K562 (cell line): Measurements from ENCODE around the gene NAA10. TPM values are rescaled to one million over a fixed set of nuclear protein-coding genes. Genes with fewer than 3 reads are reported as not detected.

Source experiments
- CBFB ChIP-seq: sonication (generic); formaldehyde crosslinking; IDR thresholded peaks from 2 replicates; pipeline ENCODE4 v1.4.0; 2020; ENCODE audit warnings: mild to moderate bottlenecking, missing genetic modification reagents
- CBX5 ChIP-seq: IDR thresholded peaks from 2 replicates; pipeline ENCODE4 v1.6.1; 2014; ENCODE audit warnings: low read depth, borderline replicate concordance
- EHMT2 ChIP-seq: fragments of 450-650 bp; IDR thresholded peaks from 2 replicates; pipeline ENCODE4 v1.6.1; 2018; ENCODE audit warnings: antibody characterized with exemption
- HDAC8 ChIP-seq: fragments of 450-650 bp; IDR thresholded peaks from 2 replicates; pipeline ENCODE4 v1.6.1; 2016; ENCODE audit warnings: mild to moderate bottlenecking, missing genetic modification characterization, moderate library complexity, missing compliant biosample characterization
- MYBL2 ChIP-seq, 2 experiments: fragments of 450-650 bp in 1 of 2; sonication (generic) in 1 of 2; formaldehyde crosslinking in 1 of 2; IDR thresholded peaks; 2 replicates each; pipeline versions ENCODE4 v1.6.1 to v1.8.1; 2017 to 2022; ENCODE audit warnings: borderline replicate concordance in 1 of 2, inconsistent platforms in 1 of 2, low read depth in 1 of 2, mild to moderate bottlenecking in 1 of 2, missing genetic modification reagents in 1 of 2, moderate library complexity in 1 of 2
- RUNX1 ChIP-seq: sonication (generic); IDR thresholded peaks from 2 replicates; pipeline ENCODE4 v1.6.1; 2016; ENCODE audit warnings: antibody characterized with exemption, low read depth
- ZBED1 ChIP-seq: IDR thresholded peaks from 2 replicates; pipeline ENCODE4 v1.6.1; 2014
- polyA plus RNA-seq, 8 experiments: library from polyadenylated mRNA; depleted of rRNA in 4 of 8; stranded (reverse) in 5 of 8; unstranded in 3 of 8; fragments of >200 nt; fragmentation: Nextera tagmentation in 2 of 8; fragmentation: Illumina TruSeq in 1 of 8; extraction: Ambion mirVana in 2 of 8; extraction: Trizol in 1 of 8; gene quantifications; 2 replicates each; pipeline versions ENCODE4 v1.2.1 to v1.2.3, GENCODE V29; 2011 to 2014; ENCODE audit warnings: inconsistent platforms in 1 of 8, missing spikeins in 1 of 8
- total RNA-seq, 7 experiments: library from RNA; depleted of rRNA in 6 of 7; stranded (reverse); fragments of >200 nt in 6 of 7; fragmentation: Illumina TruSeq in 2 of 7; extraction: Trizol in 2 of 7; gene quantifications; 2 replicates each; pipeline versions ENCODE4 v1.2.1 to v1.2.3, GENCODE V29; 2011 to 2021; ENCODE audit warnings: low replicate concordance in 1 of 7
- TF ChIP-seq, protein P1 (sequence below): conservative IDR thresholded peaks from 2 replicates; pipeline ENCODE4 v1.6.1; 2011; ENCODE audit warnings: low read depth, mild to moderate bottlenecking, low read length; ENCODE audit not compliant: control insufficient read depth
- TF ChIP-seq, protein P2 (sequence below), 2 experiments: fragments of 450-650 bp in 1 of 2; sonication (generic) in 1 of 2; formaldehyde crosslinking in 1 of 2; IDR thresholded peaks; 2 replicates each; pipeline versions ENCODE4 v1.7.1 to v1.9.0; 2016 to 2022; ENCODE audit warnings: inconsistent platforms in 1 of 2, mild to moderate bottlenecking in 1 of 2, missing genetic modification reagents in 1 of 2
- TF ChIP-seq, protein P3 (sequence below): fragments of 150-350 bp; conservative IDR thresholded peaks from 2 replicates; pipeline ENCODE4 v1.6.1; 2014; ENCODE audit warnings: low read length
- TF ChIP-seq, protein P4 (sequence below): fragments of 250-450 bp; sonication (Bioruptor Pico); IDR thresholded peaks from 2 replicates; pipeline ENCODE4 v1.5.0; 2022; ENCODE audit warnings: mild to moderate bottlenecking

NAA10 gene
- total and polyA plus RNA-seq, 9 of the 15 experiments (the other 6 are each of a cell fraction or from before 2014, with no cell fraction given): 11.1 to 250 (median 134) TPM

GRCh38 chrX:153947009-153947769 is 12.4 kb upstream of the NAA10 start (continued):
- TF ChIP-seq, protein P1, sequence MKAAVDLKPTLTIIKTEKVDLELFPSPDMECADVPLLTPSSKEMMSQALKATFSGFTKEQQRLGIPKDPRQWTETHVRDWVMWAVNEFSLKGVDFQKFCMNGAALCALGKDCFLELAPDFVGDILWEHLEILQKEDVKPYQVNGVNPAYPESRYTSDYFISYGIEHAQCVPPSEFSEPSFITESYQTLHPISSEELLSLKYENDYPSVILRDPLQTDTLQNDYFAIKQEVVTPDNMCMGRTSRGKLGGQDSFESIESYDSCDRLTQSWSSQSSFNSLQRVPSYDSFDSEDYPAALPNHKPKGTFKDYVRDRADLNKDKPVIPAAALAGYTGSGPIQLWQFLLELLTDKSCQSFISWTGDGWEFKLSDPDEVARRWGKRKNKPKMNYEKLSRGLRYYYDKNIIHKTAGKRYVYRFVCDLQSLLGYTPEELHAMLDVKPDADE: no peak
- TF ChIP-seq CBX5 (no peak), MYBL2 (IDR thresholded peaks at IDR 0.05; ENCODE audit: low read depth) (no peak), MYBL2 (CRISPR knock-in tag; IDR thresholded peaks at IDR 0.05; ENCODE audit: borderline replicate concordance) (no peak), RUNX1 (no peak), EHMT2 (no peak), CBFB (CRISPR knock-in tag) (no peak), ZBED1 (no peak), HDAC8 (tag) (no peak)
- TF ChIP-seq, protein P2, sequence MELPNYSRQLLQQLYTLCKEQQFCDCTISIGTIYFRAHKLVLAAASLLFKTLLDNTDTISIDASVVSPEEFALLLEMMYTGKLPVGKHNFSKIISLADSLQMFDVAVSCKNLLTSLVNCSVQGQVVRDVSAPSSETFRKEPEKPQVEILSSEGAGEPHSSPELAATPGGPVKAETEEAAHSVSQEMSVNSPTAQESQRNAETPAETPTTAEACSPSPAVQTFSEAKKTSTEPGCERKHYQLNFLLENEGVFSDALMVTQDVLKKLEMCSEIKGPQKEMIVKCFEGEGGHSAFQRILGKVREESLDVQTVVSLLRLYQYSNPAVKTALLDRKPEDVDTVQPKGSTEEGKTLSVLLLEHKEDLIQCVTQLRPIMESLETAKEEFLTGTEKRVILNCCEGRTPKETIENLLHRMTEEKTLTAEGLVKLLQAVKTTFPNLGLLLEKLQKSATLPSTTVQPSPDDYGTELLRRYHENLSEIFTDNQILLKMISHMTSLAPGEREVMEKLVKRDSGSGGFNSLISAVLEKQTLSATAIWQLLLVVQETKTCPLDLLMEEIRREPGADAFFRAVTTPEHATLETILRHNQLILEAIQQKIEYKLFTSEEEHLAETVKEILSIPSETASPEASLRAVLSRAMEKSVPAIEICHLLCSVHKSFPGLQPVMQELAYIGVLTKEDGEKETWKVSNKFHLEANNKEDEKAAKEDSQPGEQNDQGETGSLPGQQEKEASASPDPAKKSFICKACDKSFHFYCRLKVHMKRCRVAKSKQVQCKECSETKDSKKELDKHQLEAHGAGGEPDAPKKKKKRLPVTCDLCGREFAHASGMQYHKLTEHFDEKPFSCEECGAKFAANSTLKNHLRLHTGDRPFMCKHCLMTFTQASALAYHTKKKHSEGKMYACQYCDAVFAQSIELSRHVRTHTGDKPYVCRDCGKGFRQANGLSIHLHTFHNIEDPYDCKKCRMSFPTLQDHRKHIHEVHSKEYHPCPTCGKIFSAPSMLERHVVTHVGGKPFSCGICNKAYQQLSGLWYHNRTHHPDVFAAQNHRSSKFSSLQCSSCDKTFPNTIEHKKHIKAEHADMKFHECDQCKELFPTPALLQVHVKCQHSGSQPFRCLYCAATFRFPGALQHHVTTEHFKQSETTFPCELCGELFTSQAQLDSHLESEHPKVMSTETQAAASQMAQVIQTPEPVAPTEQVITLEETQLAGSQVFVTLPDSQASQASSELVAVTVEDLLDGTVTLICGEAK (IDR thresholded peaks at IDR 0.05): no peak
- TF ChIP-seq, protein P2 (CRISPR knock-in tag; IDR thresholded peaks at IDR 0.05): no peak
- TF ChIP-seq, protein P3, sequence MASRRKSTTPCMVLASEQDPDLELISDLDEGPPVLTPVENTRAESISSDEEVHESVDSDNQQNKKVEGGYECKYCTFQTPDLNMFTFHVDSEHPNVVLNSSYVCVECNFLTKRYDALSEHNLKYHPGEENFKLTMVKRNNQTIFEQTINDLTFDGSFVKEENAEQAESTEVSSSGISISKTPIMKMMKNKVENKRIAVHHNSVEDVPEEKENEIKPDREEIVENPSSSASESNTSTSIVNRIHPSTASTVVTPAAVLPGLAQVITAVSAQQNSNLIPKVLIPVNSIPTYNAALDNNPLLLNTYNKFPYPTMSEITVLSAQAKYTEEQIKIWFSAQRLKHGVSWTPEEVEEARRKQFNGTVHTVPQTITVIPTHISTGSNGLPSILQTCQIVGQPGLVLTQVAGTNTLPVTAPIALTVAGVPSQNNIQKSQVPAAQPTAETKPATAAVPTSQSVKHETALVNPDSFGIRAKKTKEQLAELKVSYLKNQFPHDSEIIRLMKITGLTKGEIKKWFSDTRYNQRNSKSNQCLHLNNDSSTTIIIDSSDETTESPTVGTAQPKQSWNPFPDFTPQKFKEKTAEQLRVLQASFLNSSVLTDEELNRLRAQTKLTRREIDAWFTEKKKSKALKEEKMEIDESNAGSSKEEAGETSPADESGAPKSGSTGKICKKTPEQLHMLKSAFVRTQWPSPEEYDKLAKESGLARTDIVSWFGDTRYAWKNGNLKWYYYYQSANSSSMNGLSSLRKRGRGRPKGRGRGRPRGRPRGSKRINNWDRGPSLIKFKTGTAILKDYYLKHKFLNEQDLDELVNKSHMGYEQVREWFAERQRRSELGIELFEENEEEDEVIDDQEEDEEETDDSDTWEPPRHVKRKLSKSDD: no peak
- TF ChIP-seq, protein P4, sequence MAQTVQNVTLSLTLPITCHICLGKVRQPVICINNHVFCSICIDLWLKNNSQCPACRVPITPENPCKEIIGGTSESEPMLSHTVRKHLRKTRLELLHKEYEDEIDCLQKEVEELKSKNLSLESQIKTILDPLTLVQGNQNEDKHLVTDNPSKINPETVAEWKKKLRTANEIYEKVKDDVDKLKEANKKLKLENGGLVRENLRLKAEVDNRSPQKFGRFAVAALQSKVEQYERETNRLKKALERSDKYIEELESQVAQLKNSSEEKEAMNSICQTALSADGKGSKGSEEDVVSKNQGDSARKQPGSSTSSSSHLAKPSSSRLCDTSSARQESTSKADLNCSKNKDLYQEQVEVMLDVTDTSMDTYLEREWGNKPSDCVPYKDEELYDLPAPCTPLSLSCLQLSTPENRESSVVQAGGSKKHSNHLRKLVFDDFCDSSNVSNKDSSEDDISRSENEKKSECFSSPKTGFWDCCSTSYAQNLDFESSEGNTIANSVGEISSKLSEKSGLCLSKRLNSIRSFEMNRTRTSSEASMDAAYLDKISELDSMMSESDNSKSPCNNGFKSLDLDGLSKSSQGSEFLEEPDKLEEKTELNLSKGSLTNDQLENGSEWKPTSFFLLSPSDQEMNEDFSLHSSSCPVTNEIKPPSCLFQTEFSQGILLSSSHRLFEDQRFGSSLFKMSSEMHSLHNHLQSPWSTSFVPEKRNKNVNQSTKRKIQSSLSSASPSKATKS: no peak
